Neural cell (in vitro differentiated cells): ENCODE data around the gene RAB40C. TPM values are rescaled to one million over a fixed set of nuclear protein-coding genes. Genes with fewer than 3 reads are reported as not detected.

ENCODE experiments used
- H2AFZ ChIP-seq: fragments of 200-600, 300-800 bp; sonication (generic), shearing (Covaris generic); 2 replicates; pipeline ENCODE4 v1.6.0; 2014; ENCODE audit warnings: low read depth, mild to moderate bottlenecking, antibody characterized with exemption, low read length, moderate library complexity
- H3F3A ChIP-seq: fragments of 200-600 bp; shearing (Covaris generic); 2 replicates; pipeline ENCODE4 v1.6.1; 2016; ENCODE audit warnings: mild to moderate bottlenecking, moderate library complexity, mixed read lengths, antibody characterized with exemption, low read length; ENCODE audit not compliant: insufficient read depth, poor library complexity, severe bottlenecking
- H3K27ac ChIP-seq: fragments of 200-600, 300-800 bp; sonication (generic), shearing (Covaris generic); 2 replicates; pipeline ENCODE4 v1.5.1; 2014; ENCODE audit warnings: mild to moderate bottlenecking, low read length, moderate library complexity
- H3K27me3 ChIP-seq: fragments of 300-800, 200-600 bp; sonication (generic), shearing (Covaris generic); 2 replicates; pipeline ENCODE4 v1.6.0; 2014; ENCODE audit warnings: mild to moderate bottlenecking, low read depth, low read length, moderate library complexity; ENCODE audit not compliant: insufficient read depth
- H3K36me3 ChIP-seq: fragments of 300-800, 200-600 bp; sonication (generic), shearing (Covaris generic); 2 replicates; pipeline ENCODE4 v1.5.1; 2014; ENCODE audit warnings: mild to moderate bottlenecking, antibody characterized with exemption, low read length, moderate library complexity; ENCODE audit not compliant: insufficient read depth
- H3K4me2 ChIP-seq: fragments of 300-800, 200-600 bp; sonication (generic), shearing (Covaris generic); 2 replicates; pipeline ENCODE4 v1.6.0; 2014; ENCODE audit warnings: mild to moderate bottlenecking, low read length
- H3K4me3 ChIP-seq: fragments of 300-800, 200-600 bp; sonication (generic), shearing (Covaris generic); 2 replicates; pipeline ENCODE4 v1.5.1; 2014; ENCODE audit warnings: mild to moderate bottlenecking, low read length, moderate library complexity
- H3K79me2 ChIP-seq: fragments of 200-600 bp; shearing (Covaris generic); replicated peaks from 2 replicates; pipeline ENCODE4 v1.6.0; 2014; ENCODE audit warnings: mild to moderate bottlenecking, low read length, moderate library complexity; ENCODE audit not compliant: insufficient read depth
- H3K9ac ChIP-seq: fragments of 300-800, 200-600 bp; sonication (generic), shearing (Covaris generic); 2 replicates; pipeline ENCODE4 v1.6.1; 2016; ENCODE audit warnings: mild to moderate bottlenecking, low read length, mixed read lengths
- H3K9me2 ChIP-seq: fragments of 200-600 bp; shearing (Covaris generic); 2 replicates; pipeline ENCODE4 v1.6.1; 2016; ENCODE audit warnings: mild to moderate bottlenecking, low read length, mixed read lengths; ENCODE audit not compliant: insufficient read depth
- H3K9me3 ChIP-seq: fragments of 200-600, 300-800 bp; sonication (generic), shearing (Covaris generic); 2 replicates; pipeline ENCODE4 v1.6.1; 2016; ENCODE audit warnings: mild to moderate bottlenecking, mixed run types, low read length, moderate library complexity, mixed read lengths
- H4K20me1 ChIP-seq: fragments of 200-600 bp; shearing (Covaris generic); 2 replicates; pipeline ENCODE4 v1.6.1; 2016; ENCODE audit warnings: mild to moderate bottlenecking, mixed run types; ENCODE audit not compliant: insufficient read depth
- EP300 ChIP-seq: fragments of 450-650 bp; conservative IDR thresholded peaks from 2 replicates; pipeline ENCODE4 v1.6.1; 2014; ENCODE audit warnings: antibody characterized with exemption, mild to moderate bottlenecking, moderate library complexity; ENCODE audit not compliant: poor library complexity, severe bottlenecking
- EZH2 ChIP-seq: fragments of 200-600, 300-800 bp; shearing (Covaris generic), sonication (generic); IDR thresholded peaks from 2 replicates; pipeline ENCODE4 v1.6.1; 2014; ENCODE audit warnings: antibody characterized with exemption, low read length, borderline replicate concordance, mild to moderate bottlenecking; ENCODE audit not compliant: insufficient read depth, poor library complexity, severe bottlenecking
- MXI1 ChIP-seq: fragments of 450-650 bp; conservative IDR thresholded peaks from 2 replicates; pipeline ENCODE4 v1.6.1; 2014; ENCODE audit warnings: antibody characterized with exemption, mild to moderate bottlenecking; ENCODE audit not compliant: poor library complexity, severe bottlenecking
- POLR2AphosphoS5 ChIP-seq: IDR thresholded peaks from 2 replicates; pipeline ENCODE4 v1.6.1; 2012
- RAD21 ChIP-seq: fragments of 450-650 bp; conservative IDR thresholded peaks from 2 replicates; pipeline ENCODE4 v1.6.1; 2014; ENCODE audit warnings: antibody characterized with exemption, mild to moderate bottlenecking, moderate library complexity
- SMC3 ChIP-seq: fragments of 450-650 bp; conservative IDR thresholded peaks from 2 replicates; pipeline ENCODE4 v1.6.1; 2014; ENCODE audit warnings: antibody characterized with exemption, mild to moderate bottlenecking, moderate library complexity; ENCODE audit not compliant: poor library complexity
- TAF1 ChIP-seq: IDR thresholded peaks from 2 replicates; pipeline ENCODE4 v1.6.1; 2012; ENCODE audit warnings: low read depth
- polyA plus RNA-seq: library from polyadenylated mRNA; depleted of rRNA; stranded (reverse); fragments of >200 nt; gene quantifications from 2 replicates; pipeline ENCODE4 v1.2.3, GENCODE V29; 2014
- TF ChIP-seq, protein P1 (sequence below): IDR thresholded peaks from 2 replicates; pipeline ENCODE4 v1.6.1; 2012; ENCODE audit warnings: borderline replicate concordance
- TF ChIP-seq, protein P2 (sequence below): fragments of 450-650 bp; IDR thresholded peaks from 2 replicates; pipeline ENCODE4 v1.5.1; 2014; ENCODE audit warnings: antibody characterized with exemption, mild to moderate bottlenecking, moderate library complexity; ENCODE audit not compliant: poor library complexity, severe bottlenecking

RAB40C gene
- polyA plus RNA-seq, 1 donor from 2014 or later: 40.7 TPM

- H3K27ac ChIP-seq: no peak overlapping the region
- H2AFZ ChIP-seq: no peak overlapping the region
- no peaks in the 10 kb centered on the region for H3K9me3 ChIP-seq
- no peaks in the 10 kb centered on the region for H3K9me2 ChIP-seq
- H3K4me3 ChIP-seq: no peak overlapping the region
- H3K9ac ChIP-seq: no peak overlapping the region
- TF ChIP-seq, protein P1, sequence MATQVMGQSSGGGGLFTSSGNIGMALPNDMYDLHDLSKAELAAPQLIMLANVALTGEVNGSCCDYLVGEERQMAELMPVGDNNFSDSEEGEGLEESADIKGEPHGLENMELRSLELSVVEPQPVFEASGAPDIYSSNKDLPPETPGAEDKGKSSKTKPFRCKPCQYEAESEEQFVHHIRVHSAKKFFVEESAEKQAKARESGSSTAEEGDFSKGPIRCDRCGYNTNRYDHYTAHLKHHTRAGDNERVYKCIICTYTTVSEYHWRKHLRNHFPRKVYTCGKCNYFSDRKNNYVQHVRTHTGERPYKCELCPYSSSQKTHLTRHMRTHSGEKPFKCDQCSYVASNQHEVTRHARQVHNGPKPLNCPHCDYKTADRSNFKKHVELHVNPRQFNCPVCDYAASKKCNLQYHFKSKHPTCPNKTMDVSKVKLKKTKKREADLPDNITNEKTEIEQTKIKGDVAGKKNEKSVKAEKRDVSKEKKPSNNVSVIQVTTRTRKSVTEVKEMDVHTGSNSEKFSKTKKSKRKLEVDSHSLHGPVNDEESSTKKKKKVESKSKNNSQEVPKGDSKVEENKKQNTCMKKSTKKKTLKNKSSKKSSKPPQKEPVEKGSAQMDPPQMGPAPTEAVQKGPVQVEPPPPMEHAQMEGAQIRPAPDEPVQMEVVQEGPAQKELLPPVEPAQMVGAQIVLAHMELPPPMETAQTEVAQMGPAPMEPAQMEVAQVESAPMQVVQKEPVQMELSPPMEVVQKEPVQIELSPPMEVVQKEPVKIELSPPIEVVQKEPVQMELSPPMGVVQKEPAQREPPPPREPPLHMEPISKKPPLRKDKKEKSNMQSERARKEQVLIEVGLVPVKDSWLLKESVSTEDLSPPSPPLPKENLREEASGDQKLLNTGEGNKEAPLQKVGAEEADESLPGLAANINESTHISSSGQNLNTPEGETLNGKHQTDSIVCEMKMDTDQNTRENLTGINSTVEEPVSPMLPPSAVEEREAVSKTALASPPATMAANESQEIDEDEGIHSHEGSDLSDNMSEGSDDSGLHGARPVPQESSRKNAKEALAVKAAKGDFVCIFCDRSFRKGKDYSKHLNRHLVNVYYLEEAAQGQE: no peak
- TF ChIP-seq EZH2 (no peak), EP300 (no peak), SMC3 (no peak)
- TF ChIP-seq, protein P2, sequence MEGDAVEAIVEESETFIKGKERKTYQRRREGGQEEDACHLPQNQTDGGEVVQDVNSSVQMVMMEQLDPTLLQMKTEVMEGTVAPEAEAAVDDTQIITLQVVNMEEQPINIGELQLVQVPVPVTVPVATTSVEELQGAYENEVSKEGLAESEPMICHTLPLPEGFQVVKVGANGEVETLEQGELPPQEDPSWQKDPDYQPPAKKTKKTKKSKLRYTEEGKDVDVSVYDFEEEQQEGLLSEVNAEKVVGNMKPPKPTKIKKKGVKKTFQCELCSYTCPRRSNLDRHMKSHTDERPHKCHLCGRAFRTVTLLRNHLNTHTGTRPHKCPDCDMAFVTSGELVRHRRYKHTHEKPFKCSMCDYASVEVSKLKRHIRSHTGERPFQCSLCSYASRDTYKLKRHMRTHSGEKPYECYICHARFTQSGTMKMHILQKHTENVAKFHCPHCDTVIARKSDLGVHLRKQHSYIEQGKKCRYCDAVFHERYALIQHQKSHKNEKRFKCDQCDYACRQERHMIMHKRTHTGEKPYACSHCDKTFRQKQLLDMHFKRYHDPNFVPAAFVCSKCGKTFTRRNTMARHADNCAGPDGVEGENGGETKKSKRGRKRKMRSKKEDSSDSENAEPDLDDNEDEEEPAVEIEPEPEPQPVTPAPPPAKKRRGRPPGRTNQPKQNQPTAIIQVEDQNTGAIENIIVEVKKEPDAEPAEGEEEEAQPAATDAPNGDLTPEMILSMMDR: peak; percentile 28
- H3K36me3 ChIP-seq: no peaks in the 10 kb centered on the region
- H3K27me3 ChIP-seq: no peaks in the 10 kb centered on the region
- H4K20me1 ChIP-seq: no peaks in the 10 kb centered on the region
- no peaks in the 10 kb centered on the region for H3F3A ChIP-seq
- H3K4me2 ChIP-seq: no peak overlapping the region
- no peaks in the 10 kb centered on the region for H3K79me2 ChIP-seq
Observed at GRCh38 chr16:660459-661183, 70.8 kb downstream of the RAB40C start.

GRCh38 chr16:661184-661821 is 71.4 kb downstream of the RAB40C start:
- no peak for TF ChIP-seq RAD21
- TF ChIP-seq, protein P1: no peak
- TF ChIP-seq MXI1: no peak
- no peak for TF ChIP-seq SMC3
- TF ChIP-seq EZH2: no peak
- no peak for TF ChIP-seq TAF1
- no peak for TF ChIP-seq POLR2AphosphoS5
- TF ChIP-seq, protein P2: no peak
- TF ChIP-seq EP300: no peak
- H3K27me3 ChIP-seq: no peaks in the 10 kb centered on the region
- no peak overlapping the region for H3K4me2 ChIP-seq
- H3K9me3 ChIP-seq: no peaks in the 10 kb centered on the region
- H4K20me1 ChIP-seq: no peaks in the 10 kb centered on the region
- H3K79me2 ChIP-seq: no peaks in the 10 kb centered on the region
- H3F3A ChIP-seq: no peaks in the 10 kb centered on the region
- H3K9ac ChIP-seq: no peak overlapping the region
- no peak overlapping the region for H2AFZ ChIP-seq
- no peak overlapping the region for H3K27ac ChIP-seq
- no peaks in the 10 kb centered on the region for H3K36me3 ChIP-seq
- no peaks in the 10 kb centered on the region for H3K9me2 ChIP-seq
- H3K4me3 ChIP-seq: no peak overlapping the region
